ENCODE data around the gene EEF2K. TPM values are rescaled to one million over a fixed set of nuclear protein-coding genes. Genes with fewer than 3 reads are reported as not detected.

EEF2K gene
- polyA plus RNA-seq, 2 of the 4 experiments (the other 2 are of a cell fraction), result 8.2 to 9.4 TPM

- WGBS (ENCODE audit: missing lambda C conversion rate), result 93% methylated on average over 5 of the region's 5 CpGs
- TF ChIP-seq JUN (IDR thresholded peaks at IDR 0.05), result no peak
- no peak for TF ChIP-seq RAD21 (conservative IDR thresholded peaks at IDR 0.05 in 1 of 2, IDR thresholded peaks at IDR 0.05 in 1 of 2)
- no peak for TF ChIP-seq NR3C1 (IDR thresholded peaks at IDR 0.05)
- TF ChIP-seq POLR2A (IDR thresholded peaks at IDR 0.05; ENCODE audit: low read length), result no peak
- no peak for TF ChIP-seq TP53 (CRISPR knock-in tag; IDR thresholded peaks at IDR 0.05)
- DNase-seq (ENCODE audit: low read depth in 1 of 2, low spot score in 1 of 2), result no peak
- Histone ChIP-seq H3K4me3 (no peak overlapping the region), H3K9me3 (no peaks in the 10 kb centered on the region), H3K4me1 (peaks cover 14% of the 10 kb centered on the region; the same call in 2 of the 3 replicates), H3K4me2 (no peak overlapping the region), H3K27ac (no peak overlapping the region)
- no peak for ATAC-seq
- ChIA-PET POLR2A (no interaction called here), CTCF (no interaction called here)
- FAIRE-seq, result no peak
These were observed 84.9 kb downstream of the EEF2K start for GRCh38 chr16:22291020-22291419.

GRCh38 chr16:22291860-22292318 lies 85.8 kb downstream of the EEF2K start:
- no peak for FAIRE-seq
- ATAC-seq, result no peak
- peaks cover 16% of the 10 kb centered on the region; the same call in 2 of the 3 replicates for H3K4me1 ChIP-seq
- DNase-seq (ENCODE audit: low read depth in 1 of 2, low spot score in 1 of 2), result no peak
- no peak overlapping the region for H3K4me2 ChIP-seq
- ChIA-PET CTCF (no interaction called here), POLR2A (no interaction called here)
- TF ChIP-seq GATA3 (IDR thresholded peaks at IDR 0.05; ENCODE audit: borderline replicate concordance), result no peak
- no peak for TF ChIP-seq HOXB13 (CRISPR knock-in tag; IDR thresholded peaks at IDR 0.05; ENCODE audit: low read depth)
- no peak for TF ChIP-seq REST (IDR thresholded peaks at IDR 0.05)
- TF ChIP-seq ELK1 (IDR thresholded peaks at IDR 0.05; ENCODE audit: low read depth, low read length), result no peak
- TF ChIP-seq CBX8 (IDR thresholded peaks at IDR 0.05), result no peak
- TF ChIP-seq HOXA7 (CRISPR knock-in tag; IDR thresholded peaks at IDR 0.05), result no peak
- no peak for TF ChIP-seq KDM5A (IDR thresholded peaks at IDR 0.05)
- no peak for TF ChIP-seq MYC (IDR thresholded peaks at IDR 0.05; ENCODE audit: borderline replicate concordance, low read length)
- TF ChIP-seq CHD4 (IDR thresholded peaks at IDR 0.05; ENCODE audit: borderline replicate concordance), result no peak
- no peak for TF ChIP-seq ZFP36 (IDR thresholded peaks at IDR 0.05; ENCODE audit: borderline replicate concordance, partially characterized antibody)
- TF ChIP-seq PHF8 (IDR thresholded peaks at IDR 0.05; ENCODE audit: borderline replicate concordance, low read depth), result no peak
- TF ChIP-seq EHF (CRISPR knock-in tag; IDR thresholded peaks at IDR 0.05), result no peak
- TF ChIP-seq CTCF (IDR thresholded peaks at IDR 0.05), result no peak
- TF ChIP-seq TP53 (CRISPR knock-in tag; IDR thresholded peaks at IDR 0.05), result no peak
- TF ChIP-seq JUNB (IDR thresholded peaks at IDR 0.05), result no peak
- no peak for TF ChIP-seq MAFK (IDR thresholded peaks at IDR 0.05; ENCODE audit: partially characterized antibody)
- no peak for TF ChIP-seq HOXB5 (CRISPR knock-in tag; IDR thresholded peaks at IDR 0.05)
- no peak for TF ChIP-seq CBX2 (IDR thresholded peaks at IDR 0.05; ENCODE audit: borderline replicate concordance, low read depth)
- no peak for TF ChIP-seq RARB (CRISPR knock-in tag; IDR thresholded peaks at IDR 0.05)
- TF ChIP-seq FOSB (CRISPR knock-in tag; IDR thresholded peaks at IDR 0.05), result no peak
- 89% methylated on average over 4 of the region's 4 CpGs for WGBS (ENCODE audit: missing lambda C conversion rate)
- no peak overlapping the region for H3K4me3 ChIP-seq
- no peaks in the 10 kb centered on the region for H3K9me3 ChIP-seq
- H3K27ac ChIP-seq, result peak overlapping the region; percentile 39 to 61; a peak in 4 of 6 replicates
